GM18951 (cell line): ENCODE measurements around the gene SLC26A11.
"Not testable (repeated sequence)": the region's sequence is repeated elsewhere in the genome, so short reads cannot be mapped to it uniquely, and the experiment has no call there.

ENCODE experiments used
- POLR2A ChIP-seq: IDR thresholded peaks from 4 replicates; pipeline ENCODE4 v1.6.1; 2011; ENCODE audit warnings: mild to moderate bottlenecking; ENCODE audit not compliant: insufficient read length, insufficient read depth; ENCODE audit errors: extremely low read depth
- in situ Hi-C: fragments of 300-500 bp; cut with MboI; formaldehyde crosslinking; loops from one replicate; pipeline ENCODE4 v1.12.0; 2022; ENCODE audit warnings: low sequenced_read_pairs, mixed read lengths, inconsistent platforms; ENCODE audit not compliant: unreplicated experiment

The SLC26A11 gene

DNA sequence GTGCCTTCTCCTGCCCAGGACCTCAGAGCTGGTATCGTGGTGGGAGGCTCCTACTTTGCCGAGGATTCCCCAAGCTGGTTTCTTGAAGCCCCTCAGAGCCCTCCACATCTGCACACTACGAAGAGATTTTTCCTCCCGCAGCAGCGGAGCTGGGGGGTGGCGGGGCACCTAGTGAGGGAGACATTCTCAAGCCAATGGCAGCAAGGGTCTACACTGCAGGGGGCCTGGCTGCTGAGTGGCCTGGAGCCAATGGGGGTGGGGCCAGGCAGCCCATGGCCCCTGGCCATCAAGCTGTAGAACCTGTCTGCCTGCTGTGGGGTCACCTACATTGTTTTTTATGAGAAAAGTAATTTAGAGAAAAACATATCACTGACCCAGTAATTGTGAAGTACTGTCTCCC lies 5.0 kb downstream of the SLC26A11 start:
- in situ Hi-C loops = no loop called here
- TF ChIP-seq POLR2A = no peak

DNA sequence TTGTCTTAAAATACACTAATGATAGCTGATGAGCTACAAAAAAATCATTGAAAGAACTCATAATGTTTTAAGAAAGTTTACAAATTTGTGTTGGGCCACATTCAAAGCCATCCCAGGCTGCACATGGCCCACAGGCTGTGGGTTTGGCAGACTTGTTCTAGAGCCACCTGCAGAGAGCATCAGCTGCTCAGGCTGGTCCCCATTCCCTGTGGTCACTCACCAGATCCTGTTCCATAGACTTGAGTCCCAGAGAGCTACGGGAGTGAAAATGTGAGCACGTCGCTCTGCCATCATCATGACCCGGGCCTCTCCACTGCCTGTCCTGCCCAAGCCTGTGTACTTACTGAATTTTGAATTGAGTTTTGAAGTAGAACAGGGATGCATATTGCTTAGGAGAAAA lies 6.9 kb downstream of the SLC26A11 start:
- TF ChIP-seq POLR2A = no peak
- in situ Hi-C loops = no loop called here

DNA sequence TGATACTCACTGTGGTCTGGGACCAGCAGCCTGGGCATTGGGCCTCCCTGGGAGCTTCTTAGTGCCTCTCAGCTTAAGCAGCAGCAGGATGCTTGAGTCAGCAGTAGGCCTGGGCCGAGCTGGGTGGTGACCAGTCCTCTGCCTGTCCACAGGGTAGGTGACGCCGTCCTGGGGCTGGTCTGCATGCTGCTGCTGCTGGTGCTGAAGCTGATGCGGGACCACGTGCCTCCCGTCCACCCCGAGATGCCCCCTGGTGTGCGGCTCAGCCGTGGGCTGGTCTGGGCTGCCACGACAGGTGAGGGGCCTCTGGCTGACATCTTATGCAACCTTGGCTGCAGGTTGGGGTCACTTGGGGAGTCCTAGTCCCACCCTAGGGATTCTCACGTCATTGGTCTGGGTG lies 7.4 kb downstream of the SLC26A11 start:
- no peak for TF ChIP-seq POLR2A
- in situ Hi-C loops = no loop called here

DNA sequence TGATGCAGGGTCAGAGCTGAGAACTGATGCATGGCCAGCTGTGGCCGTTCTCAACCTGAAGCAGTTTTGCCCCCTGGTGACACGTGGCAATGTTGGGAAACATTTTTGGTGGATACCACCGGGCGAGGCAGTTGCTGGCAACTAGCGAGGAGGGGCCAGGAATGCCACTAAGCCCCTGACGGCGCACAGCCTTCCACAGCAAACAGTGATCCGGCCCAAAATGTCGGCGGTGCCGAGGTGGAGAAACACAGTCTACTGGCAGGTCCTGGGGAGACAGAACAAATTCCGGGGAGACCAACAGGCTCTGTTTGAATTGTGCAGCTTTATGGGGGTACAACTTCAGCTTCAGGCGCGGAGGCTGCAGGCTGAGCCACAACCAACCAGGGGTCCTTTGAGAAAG lies 8.2 kb downstream of the SLC26A11 start:
- in situ Hi-C loops = no loop called here
- no peak for TF ChIP-seq POLR2A

DNA sequence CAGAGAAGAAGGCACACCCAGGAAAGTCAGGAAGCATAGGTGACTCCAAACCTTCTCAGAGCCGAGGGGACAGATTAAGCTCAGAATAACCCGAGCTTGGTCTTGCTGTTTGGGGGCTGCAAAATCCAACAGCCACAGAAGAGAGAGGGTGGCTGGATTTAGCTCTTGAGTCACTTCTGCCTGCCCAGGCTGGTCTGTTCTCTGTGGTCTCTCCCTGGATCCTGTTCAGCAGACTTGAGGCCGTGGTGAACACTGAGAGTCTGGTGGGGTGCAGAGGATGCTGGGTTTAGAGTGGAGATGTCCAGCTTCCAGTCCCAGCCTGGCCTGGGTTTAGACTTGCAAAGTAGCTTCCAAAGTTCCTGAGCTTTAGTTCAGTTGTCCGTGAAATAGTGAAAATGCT lies 8.8 kb downstream of the SLC26A11 start:
- in situ Hi-C loops = no loop called here
- no peak for TF ChIP-seq POLR2A

DNA sequence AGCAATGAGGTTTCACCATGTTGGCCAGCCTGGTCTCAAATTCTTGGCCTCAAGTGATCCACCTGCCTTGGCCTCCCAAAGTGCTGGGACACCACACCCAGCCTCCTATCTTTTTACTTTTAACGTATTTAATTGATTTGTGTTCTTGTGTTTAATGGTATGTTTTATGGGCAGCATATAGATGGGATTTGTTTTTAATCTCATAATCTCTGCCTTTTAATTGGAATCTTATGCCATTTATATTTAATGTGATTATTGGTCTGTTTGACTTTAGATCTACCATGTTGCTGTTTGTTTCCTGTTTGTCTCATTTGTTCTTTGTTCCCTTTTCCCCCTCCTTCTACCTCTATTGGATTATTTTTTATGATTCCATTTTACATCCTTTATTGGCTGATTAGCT lies 12.2 kb downstream of the SLC26A11 start:
- in situ Hi-C loops = no loop called here
- TF ChIP-seq POLR2A = no peak

DNA sequence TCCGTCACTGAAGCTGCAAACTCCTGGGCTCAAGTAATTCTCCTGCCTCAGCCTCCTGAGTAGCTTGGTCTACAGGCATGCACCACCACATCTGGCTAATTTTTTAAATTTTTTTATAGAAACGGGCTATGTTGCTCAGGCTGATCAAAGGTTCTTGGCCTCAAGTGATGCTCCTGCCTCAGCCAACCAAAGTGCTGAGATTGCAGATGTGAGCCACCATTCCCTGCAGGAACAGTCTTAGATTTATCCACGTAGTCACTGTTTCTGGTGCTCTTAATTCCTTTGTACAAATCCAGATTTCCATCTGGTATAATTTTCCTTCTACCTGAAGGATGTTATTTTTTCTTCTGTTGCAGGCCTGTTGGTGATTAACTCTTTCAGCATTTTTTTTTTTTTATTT lies 13.0 kb downstream of the SLC26A11 start:
- in situ Hi-C loops = no loop called here
- TF ChIP-seq POLR2A = no peak

DNA sequence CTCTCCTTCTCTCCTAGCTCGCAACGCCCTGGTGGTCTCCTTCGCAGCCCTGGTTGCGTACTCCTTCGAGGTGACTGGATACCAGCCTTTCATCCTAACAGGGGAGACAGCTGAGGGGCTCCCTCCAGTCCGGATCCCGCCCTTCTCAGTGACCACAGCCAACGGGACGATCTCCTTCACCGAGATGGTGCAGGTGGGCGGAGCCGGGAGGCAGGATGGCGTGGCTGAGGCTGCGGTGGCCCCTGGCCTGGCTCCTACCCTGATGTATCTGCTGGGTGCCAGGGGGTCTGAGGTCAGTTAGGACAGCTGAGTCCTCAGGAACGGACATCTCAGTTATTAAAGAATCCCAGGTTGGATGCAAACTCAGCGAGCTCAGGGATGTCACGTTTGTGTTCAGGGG lies 16.7 kb downstream of the SLC26A11 start:
- TF ChIP-seq POLR2A = no peak
- in situ Hi-C loops = no loop called here

DNA sequence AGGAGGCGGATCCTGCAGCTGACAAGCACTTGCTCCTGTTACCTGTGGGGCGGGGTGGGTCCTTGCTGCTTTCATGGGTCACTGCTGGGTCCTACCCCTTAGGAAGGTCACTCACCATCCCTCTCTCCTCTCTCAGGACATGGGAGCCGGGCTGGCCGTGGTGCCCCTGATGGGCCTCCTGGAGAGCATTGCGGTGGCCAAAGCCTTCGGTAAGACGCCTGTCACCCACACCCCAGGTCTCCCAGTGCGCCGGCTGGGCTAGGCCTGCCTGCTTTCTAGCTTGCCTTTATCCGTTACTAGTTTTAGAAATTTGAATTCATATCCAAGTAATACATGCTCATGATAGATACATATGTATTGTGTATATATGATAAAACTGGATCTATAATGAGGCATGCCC lies 17.2 kb downstream of the SLC26A11 start:
- TF ChIP-seq POLR2A = no peak
- in situ Hi-C loops = no loop called here

DNA sequence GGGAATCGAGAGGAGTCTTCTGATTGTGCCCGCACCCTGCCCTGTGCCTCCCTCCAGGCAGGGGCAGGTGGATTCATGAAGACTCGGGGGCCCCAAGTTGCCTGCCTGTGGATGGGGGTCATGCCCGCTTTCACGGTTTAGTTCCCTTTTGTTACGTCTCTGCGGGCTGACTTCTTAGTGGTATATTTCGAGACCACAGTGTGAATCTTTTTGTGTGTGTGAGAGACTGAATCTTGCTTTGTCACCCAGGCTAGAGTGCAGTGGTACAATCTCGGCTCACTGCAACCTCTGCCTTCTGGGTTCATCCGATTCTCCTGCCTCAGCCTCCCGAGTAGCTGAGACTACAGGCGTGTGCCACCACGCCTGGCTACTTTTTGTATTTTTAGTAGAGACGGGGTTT lies 22.3 kb downstream of the SLC26A11 start:
- in situ Hi-C loops = no loop called here
- no peak for TF ChIP-seq POLR2A

DNA sequence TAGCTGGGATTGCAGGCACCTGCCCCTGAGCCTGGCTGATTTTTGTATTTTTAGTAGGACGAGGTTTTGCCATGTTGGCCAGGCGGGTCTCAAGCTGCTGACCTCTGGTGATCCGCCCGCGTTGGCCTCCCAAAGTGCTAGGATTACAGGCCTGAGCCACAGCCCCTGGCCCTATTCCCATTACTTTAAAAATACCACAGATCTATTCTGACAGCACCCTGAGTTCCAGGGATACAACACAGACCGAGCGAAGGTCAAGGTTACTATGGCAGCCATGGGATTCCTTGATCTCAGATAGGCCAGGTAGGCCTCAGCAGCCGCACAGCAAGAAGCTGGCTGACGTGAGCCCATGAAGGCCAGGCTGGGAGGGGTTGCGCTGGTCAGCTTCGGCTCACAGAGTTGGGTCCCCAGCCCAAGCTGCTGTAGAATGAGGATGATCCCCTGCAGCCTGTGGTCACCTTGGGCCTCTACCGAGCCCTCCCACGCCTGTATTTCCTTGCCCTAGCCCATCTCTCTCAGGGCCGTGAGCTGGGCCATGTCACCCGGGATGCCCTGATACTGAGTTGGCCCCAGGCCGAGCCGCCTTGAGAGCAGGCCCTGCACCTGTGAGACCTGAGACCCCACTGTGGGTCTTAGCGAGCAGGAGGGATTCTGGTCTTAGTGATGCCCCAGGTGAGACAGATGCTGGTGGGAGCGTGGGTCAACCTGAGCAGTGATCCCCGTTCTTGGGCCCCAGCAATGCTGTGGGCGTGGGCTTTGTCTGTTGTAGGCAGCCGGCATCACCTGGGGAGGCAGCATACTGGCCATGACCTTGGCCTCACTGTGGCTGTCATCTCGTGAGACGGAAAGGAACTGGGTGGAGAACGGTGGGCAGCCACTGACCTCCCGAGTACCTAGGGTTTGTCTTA lies 23.6 kb downstream of the SLC26A11 start:
- TF ChIP-seq POLR2A = no peak
- in situ Hi-C loops = no loop called here

DNA sequence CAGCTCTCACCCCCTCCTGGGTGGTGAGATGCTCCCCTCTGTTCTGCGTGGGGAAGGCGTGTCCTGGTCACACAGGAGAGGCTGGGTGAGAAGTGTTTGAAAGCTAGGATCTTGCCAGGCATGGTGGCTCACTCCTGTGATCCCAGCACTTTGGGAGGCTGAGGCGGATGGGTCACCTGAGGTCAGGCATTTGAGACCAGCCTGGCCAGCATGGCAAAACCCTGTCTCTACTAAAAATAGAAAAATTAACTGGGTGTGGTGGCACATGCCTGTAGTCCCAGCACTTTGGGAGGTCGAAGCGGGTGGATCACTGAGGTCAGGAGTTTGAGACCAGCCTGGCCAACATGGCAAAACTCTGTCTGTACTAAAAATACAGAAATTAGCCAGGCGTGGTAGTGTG lies 24.2 kb downstream of the SLC26A11 start:
- in situ Hi-C loops = not testable (repeated sequence)

DNA sequence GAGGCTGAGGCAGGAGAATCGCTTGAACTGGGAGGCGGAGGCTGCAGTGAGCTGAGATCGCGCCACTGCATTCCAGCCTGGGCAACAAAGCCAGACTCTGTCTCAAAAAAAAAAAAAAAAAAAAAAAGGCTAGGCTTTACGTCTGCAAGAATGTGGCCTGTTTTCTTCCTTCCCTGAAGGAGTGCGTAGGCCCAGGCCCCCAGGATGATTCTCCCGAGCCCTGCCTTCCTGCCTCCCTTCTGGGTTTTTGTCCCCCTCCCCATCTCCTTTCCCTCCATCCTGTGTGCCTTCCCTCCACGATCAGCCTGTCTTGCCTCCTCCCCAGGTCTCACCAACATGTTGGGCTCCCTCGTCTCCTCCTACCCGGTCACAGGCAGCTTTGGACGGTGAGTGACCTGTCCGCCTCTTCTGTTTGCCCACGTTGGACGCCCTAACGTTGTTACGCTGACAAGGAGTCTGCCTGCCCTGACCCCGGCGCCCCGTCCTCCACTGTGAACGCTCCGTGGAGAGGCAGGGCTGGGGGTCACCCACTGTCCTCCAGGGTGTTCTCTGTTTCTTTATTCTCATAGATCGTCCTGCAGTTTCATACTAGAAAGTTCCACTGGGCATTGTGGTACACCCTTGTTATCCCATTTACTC lies 24.8 kb downstream of the SLC26A11 start:
- TF ChIP-seq POLR2A = no peak
- in situ Hi-C loops = no loop called here

DNA sequence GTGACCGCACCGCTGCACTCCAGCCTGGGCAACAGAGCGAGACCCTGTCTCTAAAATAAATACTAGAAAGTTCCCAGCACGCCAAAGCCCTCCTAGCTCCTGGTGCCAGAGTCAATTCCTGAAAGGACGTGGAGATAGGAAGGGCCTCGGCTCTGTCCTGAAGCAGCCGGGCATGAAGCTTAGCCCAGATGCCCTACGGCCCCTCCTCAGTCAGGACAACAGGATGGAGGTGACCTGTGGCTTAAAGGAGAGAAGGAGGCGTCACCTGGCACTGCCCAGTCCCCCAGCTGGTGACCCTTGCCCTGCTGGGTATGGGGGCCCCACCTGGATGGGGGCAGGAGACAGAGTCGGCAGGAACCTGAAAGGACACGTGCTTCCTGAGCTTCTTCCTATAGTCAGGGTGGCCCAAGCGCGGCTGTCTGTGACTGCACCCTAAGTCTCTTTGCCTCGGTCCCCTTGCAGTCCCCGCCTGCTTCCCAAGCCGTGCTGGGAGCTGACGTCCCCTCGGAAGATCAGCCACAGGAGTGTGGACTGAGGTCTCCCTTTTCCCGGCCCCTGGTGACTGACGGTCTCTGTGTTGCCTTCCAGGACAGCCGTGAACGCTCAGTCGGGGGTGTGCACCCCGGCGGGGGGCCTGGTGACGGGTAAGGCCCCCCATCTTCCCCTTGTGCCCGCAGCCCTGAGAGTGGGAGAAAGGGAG lies 25.5 kb downstream of the SLC26A11 start:
- in situ Hi-C loops = no loop called here
- TF ChIP-seq POLR2A = no peak

DNA sequence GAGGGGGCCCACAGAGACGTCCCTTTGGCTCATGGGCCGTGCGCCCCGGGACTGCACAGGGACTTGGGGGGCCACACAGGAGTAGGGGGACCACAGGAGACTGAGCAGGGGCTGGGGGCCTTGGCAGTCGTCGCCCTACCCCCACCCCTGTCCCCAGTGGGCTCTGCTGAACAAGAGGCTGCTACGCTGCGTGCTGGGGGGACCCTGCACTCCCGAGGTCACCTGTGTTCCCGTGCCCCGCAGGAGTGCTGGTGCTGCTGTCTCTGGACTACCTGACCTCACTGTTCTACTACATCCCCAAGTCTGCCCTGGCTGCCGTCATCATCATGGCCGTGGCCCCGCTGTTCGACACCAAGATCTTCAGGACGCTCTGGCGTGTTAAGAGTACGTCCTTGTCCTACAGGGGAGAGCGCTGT lies 26.0 kb downstream of the SLC26A11 start:
- in situ Hi-C loops = no loop called here
- no peak for TF ChIP-seq POLR2A
